ENCODE data around the gene ZNF281.
A peak's percentile ranks its signal among the peaks of the same experiment; 100 is the strongest.

Gene ZNF281

DNA sequence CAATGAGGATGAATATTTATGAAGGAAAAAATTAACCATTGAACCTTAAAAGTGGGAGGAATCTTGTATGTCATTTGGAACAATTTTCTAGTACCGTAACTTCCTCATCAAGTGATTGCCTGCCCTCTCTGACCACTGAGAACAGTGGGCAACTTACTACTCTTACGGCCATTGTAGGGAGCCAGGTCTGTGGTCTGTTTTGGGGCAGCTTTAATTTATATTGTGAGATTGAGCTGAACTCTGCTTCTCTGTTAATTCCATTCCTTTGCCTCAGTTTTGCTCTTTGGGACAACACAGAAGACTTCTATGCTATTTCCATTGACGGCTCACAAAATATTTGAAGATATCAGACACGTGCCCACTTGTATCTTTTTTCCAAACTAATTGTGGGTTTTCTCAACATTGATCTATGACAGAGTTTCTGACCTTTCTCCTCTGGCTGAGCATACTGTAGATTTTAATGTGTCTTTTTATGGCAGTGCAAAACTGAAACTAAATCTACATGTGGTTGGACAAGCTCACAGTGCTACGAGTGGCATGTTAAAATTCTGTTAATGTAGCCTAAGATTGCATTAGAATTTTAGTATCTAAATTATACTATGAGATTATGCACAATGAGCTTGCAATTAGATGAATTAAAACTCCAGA is 27.8 kb upstream of the ZNF281 start:
- H3K27ac ChIP-seq: peak overlapping the region; percentile 18; the same call in 1 of the 2 replicates
- TF ChIP-seq, protein P1, sequence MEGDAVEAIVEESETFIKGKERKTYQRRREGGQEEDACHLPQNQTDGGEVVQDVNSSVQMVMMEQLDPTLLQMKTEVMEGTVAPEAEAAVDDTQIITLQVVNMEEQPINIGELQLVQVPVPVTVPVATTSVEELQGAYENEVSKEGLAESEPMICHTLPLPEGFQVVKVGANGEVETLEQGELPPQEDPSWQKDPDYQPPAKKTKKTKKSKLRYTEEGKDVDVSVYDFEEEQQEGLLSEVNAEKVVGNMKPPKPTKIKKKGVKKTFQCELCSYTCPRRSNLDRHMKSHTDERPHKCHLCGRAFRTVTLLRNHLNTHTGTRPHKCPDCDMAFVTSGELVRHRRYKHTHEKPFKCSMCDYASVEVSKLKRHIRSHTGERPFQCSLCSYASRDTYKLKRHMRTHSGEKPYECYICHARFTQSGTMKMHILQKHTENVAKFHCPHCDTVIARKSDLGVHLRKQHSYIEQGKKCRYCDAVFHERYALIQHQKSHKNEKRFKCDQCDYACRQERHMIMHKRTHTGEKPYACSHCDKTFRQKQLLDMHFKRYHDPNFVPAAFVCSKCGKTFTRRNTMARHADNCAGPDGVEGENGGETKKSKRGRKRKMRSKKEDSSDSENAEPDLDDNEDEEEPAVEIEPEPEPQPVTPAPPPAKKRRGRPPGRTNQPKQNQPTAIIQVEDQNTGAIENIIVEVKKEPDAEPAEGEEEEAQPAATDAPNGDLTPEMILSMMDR (conservative IDR thresholded peaks at IDR 0.05): no peak

DNA sequence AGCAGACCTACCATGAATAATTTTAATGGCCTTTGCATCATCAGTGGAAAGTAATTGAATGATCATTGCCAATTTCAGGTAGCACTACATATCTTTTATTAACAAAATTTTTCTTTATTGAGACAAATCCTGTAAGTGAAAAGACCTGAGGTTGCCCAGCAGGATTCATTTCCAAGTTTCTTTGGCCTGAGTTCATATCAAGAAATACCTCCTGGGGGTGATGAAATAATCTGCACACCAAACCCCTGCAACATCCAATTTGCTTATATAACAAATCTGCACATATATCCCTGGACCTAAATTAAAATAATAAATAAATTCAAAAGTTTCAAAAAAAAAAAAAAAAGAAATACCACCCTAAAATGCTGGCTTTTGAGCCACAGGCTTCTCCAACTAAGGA is 27.3 kb upstream of the ZNF281 start:
- TF ChIP-seq, protein P1 (conservative IDR thresholded peaks at IDR 0.05): no peak
- H3K27ac ChIP-seq: no peak overlapping the region

DNA sequence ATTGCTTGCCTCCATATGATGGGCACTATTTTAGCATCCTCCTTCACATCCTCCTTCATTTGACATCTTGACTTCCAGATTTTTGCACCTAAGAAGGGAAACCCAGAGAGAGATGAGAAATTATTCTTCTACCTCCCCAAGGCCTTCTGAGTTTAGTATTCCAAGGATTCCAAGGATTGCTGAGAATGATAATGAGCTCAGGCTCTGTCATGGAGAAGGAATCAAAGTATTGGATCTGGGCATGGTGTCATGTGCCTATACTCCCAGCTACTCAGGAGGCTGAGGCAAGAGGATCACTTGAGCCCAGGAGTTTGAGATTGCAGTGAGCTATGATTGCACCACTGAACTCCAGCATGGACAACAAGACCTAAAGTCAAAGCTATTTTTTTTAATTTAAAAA is 26.6 kb upstream of the ZNF281 start:
- TF ChIP-seq, protein P1 (conservative IDR thresholded peaks at IDR 0.05): no peak

DNA sequence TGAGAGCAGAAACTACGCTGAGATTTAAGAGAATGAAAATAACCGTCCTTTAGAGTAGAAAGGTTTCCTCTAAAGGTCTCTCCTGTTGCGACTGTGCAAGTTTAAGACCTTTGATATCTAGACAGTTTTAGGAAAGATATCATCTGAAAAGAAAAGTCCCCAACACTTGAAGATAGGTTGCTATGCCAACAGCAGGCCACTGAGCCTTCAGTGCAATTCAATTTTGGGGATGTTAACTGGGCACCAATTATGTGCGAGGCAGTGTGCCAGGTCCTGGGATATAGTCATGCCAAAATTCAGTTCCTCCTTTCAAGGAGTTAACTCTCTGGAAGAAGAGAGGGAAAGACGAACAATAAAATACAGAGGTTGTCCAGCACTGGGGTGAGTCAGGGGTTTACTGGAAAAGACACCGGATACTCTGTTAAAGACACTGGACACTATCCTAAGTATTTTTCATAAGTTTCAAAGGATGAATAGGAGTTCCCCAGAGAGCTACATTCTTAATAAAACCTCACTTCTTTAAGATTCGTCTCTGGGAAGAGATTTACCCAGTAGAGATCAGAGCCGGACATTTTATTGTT is 25.5 kb upstream of the ZNF281 start:
- TF ChIP-seq, protein P1 (conservative IDR thresholded peaks at IDR 0.05): no peak
- H3K27ac ChIP-seq: no peak overlapping the region

More for the DNA sequence above, 26.6 kb upstream of the ZNF281 start:
- no peak overlapping the region for H3K27ac ChIP-seq

DNA sequence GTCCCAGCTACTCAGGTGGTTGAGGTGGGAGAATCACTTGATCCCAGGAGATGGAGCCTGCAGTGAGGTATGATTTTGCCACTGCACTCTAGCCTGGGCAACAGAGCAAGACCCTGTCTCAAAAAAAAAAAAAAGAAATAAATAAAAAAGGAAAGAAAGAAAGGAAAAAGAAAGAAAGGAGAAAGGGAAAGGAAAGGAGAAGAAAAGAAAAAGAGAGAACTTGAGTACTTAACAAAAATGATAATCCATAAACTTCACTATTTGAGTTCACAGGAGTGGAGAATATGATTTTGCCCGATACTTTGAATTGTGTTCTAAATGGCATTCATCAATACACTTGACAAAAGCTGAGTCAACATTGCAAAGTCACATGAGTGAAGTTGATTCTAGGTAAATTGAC is 23.8 kb upstream of the ZNF281 start:
- TF ChIP-seq, protein P1 (conservative IDR thresholded peaks at IDR 0.05): no peak
- H3K27ac ChIP-seq: no peak overlapping the region

DNA sequence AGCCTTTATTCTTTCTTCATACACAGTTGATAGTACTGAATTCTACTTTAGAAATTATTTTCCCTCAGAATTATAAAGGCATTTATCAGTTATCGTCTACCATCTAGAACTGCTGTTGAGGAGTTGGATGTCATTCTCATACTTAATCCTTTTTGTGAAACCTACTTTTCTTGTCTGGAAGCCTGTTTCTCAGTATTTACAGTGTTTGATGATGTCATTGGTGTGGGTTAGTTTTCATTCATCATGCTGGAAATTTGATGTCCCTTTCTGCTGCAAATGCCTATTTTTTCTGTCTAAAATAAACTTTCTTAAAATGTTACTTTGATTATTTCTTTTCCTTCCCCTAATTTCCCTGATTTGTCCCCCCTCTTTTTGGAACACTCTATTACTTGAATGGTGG is 22.8 kb upstream of the ZNF281 start:
- TF ChIP-seq, protein P1 (conservative IDR thresholded peaks at IDR 0.05): no peak
- no peak overlapping the region for H3K27ac ChIP-seq

DNA sequence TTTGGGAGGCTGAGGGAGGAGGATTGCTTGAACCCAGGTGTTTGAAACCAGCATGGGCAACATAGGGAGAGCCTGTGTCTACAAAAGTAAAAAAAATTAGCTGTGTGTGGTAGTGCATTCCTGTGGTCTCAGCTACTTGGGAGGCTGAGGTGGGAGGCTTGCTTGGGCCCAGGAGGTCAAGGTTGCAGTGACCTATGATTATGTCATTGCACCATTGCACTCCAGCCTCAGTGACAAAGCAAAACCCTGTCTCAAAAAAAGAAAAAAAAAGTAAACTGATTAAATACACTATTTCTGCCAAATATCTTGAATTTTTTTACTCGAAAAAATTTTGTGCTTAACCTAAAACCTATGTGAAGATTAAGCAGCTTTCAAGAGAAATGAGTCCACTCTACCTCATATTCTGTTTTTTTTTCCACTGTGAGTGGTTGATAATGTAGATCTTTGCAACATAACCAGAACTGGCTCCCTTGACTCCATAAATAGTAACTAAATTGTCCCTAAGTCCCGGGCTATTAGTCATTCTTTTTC is 19.4 kb upstream of the ZNF281 start:
- TF ChIP-seq, protein P1 (conservative IDR thresholded peaks at IDR 0.05): no peak
- no peak overlapping the region for H3K27ac ChIP-seq

All from VCaP (cell line).